Astrocyte (in vitro differentiated cells and primary cell): ENCODE data around the gene SYNGR1. TPM values are rescaled to one million over a fixed set of nuclear protein-coding genes. Genes with fewer than 3 reads are reported as not detected.

Experiments
- DNase-seq: peaks from one replicate; pipeline ENCODE4 v3.0.0-alpha.2; 2010; ENCODE audit warnings: low read depth
- FAIRE-seq: peaks from 2 replicates; lab custom pipeline; 2011; peaks lifted over from hg19 to GRCh38; lab: Jason Lieb, UNC
- H2AFZ ChIP-seq: 2 replicates; pipeline ENCODE4 v1.6.0; 2012; ENCODE audit warnings: low read depth, low read length, inconsistent platforms
- H3K27ac ChIP-seq: 2 replicates; pipeline ENCODE4 v1.5.1; 2011; ENCODE audit warnings: low read depth, low read length, inconsistent platforms
- H3K27me3 ChIP-seq: 2 replicates; pipeline ENCODE4 v1.6.0; 2011; ENCODE audit warnings: low read length, inconsistent platforms; ENCODE audit not compliant: insufficient read depth
- H3K36me3 ChIP-seq: 2 replicates; pipeline ENCODE4 v1.5.1; 2011; ENCODE audit warnings: low read length, inconsistent platforms; ENCODE audit not compliant: insufficient read depth
- H3K4me1 ChIP-seq: 2 replicates; pipeline ENCODE4 v1.5.1; 2011; ENCODE audit warnings: low read length, inconsistent platforms; ENCODE audit not compliant: insufficient read depth
- H3K4me2 ChIP-seq: 2 replicates; pipeline ENCODE4 v1.6.0; 2012; ENCODE audit warnings: low read length, inconsistent platforms
- H3K4me3 ChIP-seq: 2 replicates; pipeline ENCODE4 v1.5.1; 2011; ENCODE audit warnings: low read depth, mild to moderate bottlenecking, low read length, inconsistent platforms; ENCODE audit not compliant: insufficient read depth
- H3K79me2 ChIP-seq: 2 replicates; pipeline ENCODE4 v1.6.0; 2012; ENCODE audit warnings: mild to moderate bottlenecking, low read length, inconsistent platforms; ENCODE audit not compliant: insufficient read depth
- H3K9ac ChIP-seq: 2 replicates; pipeline ENCODE4 v1.6.0; 2012; ENCODE audit warnings: mild to moderate bottlenecking, low read length, inconsistent platforms
- H3K9me3 ChIP-seq: 2 replicates; pipeline ENCODE4 v1.5.1; 2012; ENCODE audit warnings: low read depth, mild to moderate bottlenecking, low read length, inconsistent platforms; ENCODE audit not compliant: insufficient read depth
- H4K20me1 ChIP-seq: 2 replicates; pipeline ENCODE4 v1.6.0; 2012; ENCODE audit warnings: low read length, inconsistent platforms; ENCODE audit not compliant: insufficient read depth
- H3K27ac Mint-ChIP-seq: one replicate; pipeline ENCODE4 v1.8.0; 2021; ENCODE audit warnings: mild to moderate bottlenecking, mixed read lengths; ENCODE audit not compliant: unreplicated experiment
- H3K27me3 Mint-ChIP-seq: one replicate; pipeline ENCODE4 v1.8.0; 2021; ENCODE audit warnings: low read depth, mixed read lengths; ENCODE audit not compliant: unreplicated experiment
- H3K36me3 Mint-ChIP-seq: one replicate; pipeline ENCODE4 v1.8.0; 2021; ENCODE audit warnings: low read depth, mixed read lengths; ENCODE audit not compliant: unreplicated experiment
- H3K4me1 Mint-ChIP-seq: one replicate; pipeline ENCODE4 v1.8.0; 2021; ENCODE audit warnings: low read depth, mixed read lengths; ENCODE audit not compliant: unreplicated experiment
- H3K4me3 Mint-ChIP-seq: one replicate; pipeline ENCODE4 v1.8.0; 2021; ENCODE audit warnings: mild to moderate bottlenecking, moderate library complexity, mixed read lengths; ENCODE audit not compliant: unreplicated experiment
- H3K9me3 Mint-ChIP-seq: one replicate; pipeline ENCODE4 v1.8.0; 2021; ENCODE audit warnings: mild to moderate bottlenecking, mixed read lengths; ENCODE audit not compliant: unreplicated experiment
- CTCF ChIP-seq: IDR thresholded peaks from 2 replicates; pipeline ENCODE4 v1.5.1; 2011; ENCODE audit warnings: low read depth, mild to moderate bottlenecking, inconsistent platforms, low read length, moderate library complexity; ENCODE audit not compliant: insufficient read depth
- EZH2 ChIP-seq: IDR thresholded peaks from 2 replicates; pipeline ENCODE4 v1.6.1; 2012; ENCODE audit warnings: mild to moderate bottlenecking, low read length, inconsistent platforms; ENCODE audit not compliant: insufficient read depth
- total RNA-seq: library from RNA; stranded (reverse); gene quantifications from 2 replicates; pipeline ENCODE4 v1.2.1, GENCODE V29; 2021

SYNGR1 gene
- total RNA-seq, 1 donor from 2014 or later, result 12.0 TPM

GRCh38 chr22:39303358-39303757, 46.4 kb upstream of the SYNGR1 start:
- no peak for FAIRE-seq
- Histone ChIP-seq H3K4me2 (no peak overlapping the region), H3K4me1 (peaks cover 10% of the 10 kb centered on the region), H3K27ac (no peak overlapping the region), H3K27me3 (no peaks in the 10 kb centered on the region), H3K4me3 (no peak overlapping the region), H3K9ac (no peak overlapping the region), H3K36me3 (peaks cover 4% of the 10 kb centered on the region), H2AFZ (no peak overlapping the region), H4K20me1 (no peaks in the 10 kb centered on the region), H3K9me3 (no peaks in the 10 kb centered on the region), H3K79me2 (no peaks in the 10 kb centered on the region)
- H3K36me3 Mint-ChIP-seq, result peaks cover 6% of the 10 kb centered on the region
- no peak for DNase-seq
- TF ChIP-seq EZH2, result no peak
- TF ChIP-seq CTCF, result no peak
- no peaks in the 10 kb centered on the region for H3K9me3 Mint-ChIP-seq
- H3K4me3 Mint-ChIP-seq, result no peak overlapping the region
- peaks cover 7% of the 10 kb centered on the region for H3K4me1 Mint-ChIP-seq
- peaks cover 4% of the 10 kb centered on the region for H3K27me3 Mint-ChIP-seq
- no peak overlapping the region for H3K27ac Mint-ChIP-seq

- Histone ChIP-seq H3K27me3 (no peaks in the 10 kb centered on the region), H3K4me1 (peaks cover 15% of the 10 kb centered on the region), H3K4me2 (no peak overlapping the region), H3K36me3 (peaks cover 4% of the 10 kb centered on the region), H3K79me2 (no peaks in the 10 kb centered on the region), H2AFZ (no peak overlapping the region), H3K9me3 (no peaks in the 10 kb centered on the region), H3K4me3 (no peak overlapping the region), H3K9ac (no peak overlapping the region), H4K20me1 (peaks cover 2% of the 10 kb centered on the region), H3K27ac (no peak overlapping the region)
- Mint-ChIP-seq H3K9me3 (no peaks in the 10 kb centered on the region), H3K36me3 (peaks cover 6% of the 10 kb centered on the region), H3K27ac (no peak overlapping the region), H3K4me1 (peaks cover 15% of the 10 kb centered on the region), H3K4me3 (no peak overlapping the region), H3K27me3 (peaks cover 4% of the 10 kb centered on the region)
- no peak for TF ChIP-seq EZH2
- TF ChIP-seq CTCF, result no peak
- no peak for FAIRE-seq
- no peak for DNase-seq
Measured at GRCh38 chr22:39303892-39304671, 45.7 kb upstream of the SYNGR1 start.
